ENCODE data around the gene SLC25A45.

SLC25A45 gene

DNA sequence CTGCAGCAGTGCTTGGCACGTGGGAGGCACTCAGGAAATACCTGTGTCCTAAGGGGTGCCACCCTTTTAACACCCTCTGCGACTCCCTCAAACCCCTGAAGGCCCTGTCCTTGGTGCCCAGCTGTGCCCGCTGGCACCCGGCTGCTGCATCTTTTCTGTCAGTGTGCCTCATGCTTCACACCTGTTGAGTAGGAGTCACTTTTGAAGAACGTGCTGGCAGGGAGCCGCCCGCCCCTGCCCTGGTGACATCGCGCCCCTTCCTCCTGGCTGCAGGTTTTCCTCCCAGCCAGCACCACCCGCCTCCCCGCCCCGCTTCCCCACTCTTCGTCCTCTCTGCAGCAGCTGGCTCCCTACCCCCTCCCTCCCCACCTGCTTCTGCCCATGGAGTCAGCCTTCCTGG is 21.8 kb upstream of the SLC25A45 start:
- Mint-ChIP-seq H3K4me3 (no peak overlapping the region), H3K36me3 (peaks cover 36% of the 10 kb centered on the region), H3K9me3 (no peaks in the 10 kb centered on the region), H3K27me3 (no peaks in the 10 kb centered on the region), H3K4me1 (peaks cover 8% of the 10 kb centered on the region), H3K27ac (no peak overlapping the region)
- CTCF ChIA-PET, result interaction anchor here (1.3 to 3.0 kb wide), 2 partner anchors 12 to 65 kb away, joined by 3 to 12 read pairs; no protein-coding TSS in a partner anchor
- no peak for DNase-seq

GRCh38 chr11:65403607-65404121 is 21.2 kb upstream of the SLC25A45 start:
- CTCF ChIA-PET, result interaction anchor here (2.0 kb wide), 1 partner anchor 13 kb away, joined by 12 read pairs; no protein-coding TSS in a partner anchor
- H3K4me1 Mint-ChIP-seq, result peaks cover 8% of the 10 kb centered on the region
- no peak for DNase-seq
- peaks cover 33% of the 10 kb centered on the region for H3K36me3 Mint-ChIP-seq
- H3K4me3 Mint-ChIP-seq, result no peak overlapping the region
- H3K9me3 Mint-ChIP-seq, result no peaks in the 10 kb centered on the region
- H3K27ac Mint-ChIP-seq, result peak overlapping the region; percentile 42
- H3K27me3 Mint-ChIP-seq, result no peaks in the 10 kb centered on the region

GRCh38 chr11:65402790-65403189 is 20.3 kb upstream of the SLC25A45 start:
- Mint-ChIP-seq H3K27me3 (no peaks in the 10 kb centered on the region), H3K4me3 (no peak overlapping the region), H3K4me1 (peaks cover 8% of the 10 kb centered on the region), H3K27ac (no peak overlapping the region), H3K9me3 (no peaks in the 10 kb centered on the region), H3K36me3 (peaks cover 33% of the 10 kb centered on the region)
- no peak for DNase-seq
- CTCF ChIA-PET, result interaction anchor here (2.0 kb wide), 1 partner anchor 14 kb away, joined by 12 read pairs; no protein-coding TSS in a partner anchor

DNA sequence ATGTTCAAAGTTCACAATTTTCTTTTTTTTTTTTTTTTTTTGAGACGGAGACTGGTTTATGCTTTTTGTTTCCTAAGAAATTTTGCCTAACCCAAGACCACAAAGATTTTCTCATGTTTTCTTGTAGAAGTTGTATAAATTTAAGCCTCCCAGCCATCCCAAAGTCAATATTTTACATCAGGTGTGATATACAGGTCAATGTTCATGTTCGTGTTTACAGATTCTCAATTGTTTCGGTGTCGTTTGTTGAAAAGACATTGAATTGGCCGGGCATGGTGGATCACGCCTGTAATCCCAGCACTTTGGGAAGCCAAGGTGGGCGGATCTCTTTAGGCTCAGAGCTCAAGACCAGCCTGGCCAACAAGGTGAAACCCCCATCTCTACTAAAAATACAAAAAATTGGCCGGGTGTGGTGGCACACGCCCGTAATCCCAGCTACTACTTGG is 19.4 kb upstream of the SLC25A45 start:
- H3K9me3 Mint-ChIP-seq, result no peaks in the 10 kb centered on the region
- no peak for DNase-seq
- H3K36me3 Mint-ChIP-seq, result peaks cover 34% of the 10 kb centered on the region
- peaks cover 8% of the 10 kb centered on the region for H3K4me1 Mint-ChIP-seq
- H3K4me3 Mint-ChIP-seq, result no peak overlapping the region
- H3K27me3 Mint-ChIP-seq, result no peaks in the 10 kb centered on the region
- H3K27ac Mint-ChIP-seq, result no peak overlapping the region
- CTCF ChIA-PET, result interaction anchor here (2.0 kb wide), 1 partner anchor 15 kb away, joined by 12 read pairs; no protein-coding TSS in a partner anchor

- H3K4me3 Mint-ChIP-seq, result no peak overlapping the region
- no peak overlapping the region for H3K27ac Mint-ChIP-seq
- no peaks in the 10 kb centered on the region for H3K27me3 Mint-ChIP-seq
- CTCF ChIA-PET, result no interaction called here
- DNase-seq, result no peak
- H3K36me3 Mint-ChIP-seq, result peaks cover 34% of the 10 kb centered on the region
- H3K9me3 Mint-ChIP-seq, result no peaks in the 10 kb centered on the region
- peaks cover 8% of the 10 kb centered on the region for H3K4me1 Mint-ChIP-seq
Observed at GRCh38 chr11:65401073-65401802, 18.8 kb upstream of the SLC25A45 start.

- Mint-ChIP-seq H3K9me3 (no peaks in the 10 kb centered on the region), H3K36me3 (peaks cover 34% of the 10 kb centered on the region), H3K4me1 (peaks cover 8% of the 10 kb centered on the region), H3K27ac (no peak overlapping the region), H3K4me3 (no peak overlapping the region), H3K27me3 (no peaks in the 10 kb centered on the region)
- CTCF ChIA-PET, result interaction anchor here (0.8 kb wide), 1 partner anchor 71 kb away, joined by 3 read pairs; no protein-coding TSS in a partner anchor
- DNase-seq, result no peak
Observed at GRCh38 chr11:65400307-65401072, 18.0 kb upstream of the SLC25A45 start.

GRCh38 chr11:65399845-65400244 is 17.4 kb upstream of the SLC25A45 start:
- Mint-ChIP-seq H3K9me3 (no peaks in the 10 kb centered on the region), H3K27me3 (no peaks in the 10 kb centered on the region), H3K27ac (no peak overlapping the region), H3K36me3 (peaks cover 35% of the 10 kb centered on the region), H3K4me3 (no peak overlapping the region), H3K4me1 (peaks cover 8% of the 10 kb centered on the region)
- CTCF ChIA-PET, result interaction anchor here (0.8 kb wide), 1 partner anchor 72 kb away, joined by 3 read pairs; no protein-coding TSS in a partner anchor
- no peak for DNase-seq

DNA sequence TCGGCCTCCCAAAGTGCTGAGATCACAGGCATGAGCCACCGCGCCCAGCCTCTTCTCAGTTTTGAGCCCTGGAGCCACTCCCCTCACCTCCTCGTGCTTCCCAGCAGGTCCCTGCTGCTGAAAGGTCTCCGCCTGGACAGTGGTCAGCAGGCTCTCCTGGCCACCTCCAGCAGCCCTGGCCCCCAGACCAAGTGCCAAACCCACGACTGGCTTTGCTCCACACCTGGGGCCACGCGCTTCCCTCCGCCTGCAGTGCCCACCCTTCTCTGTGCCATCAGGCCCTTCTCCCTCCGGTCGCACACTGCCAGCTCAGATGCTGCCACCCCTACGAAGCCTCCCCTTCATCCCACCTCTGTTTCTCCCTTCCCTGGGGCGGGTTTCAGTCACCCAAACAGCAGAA is 16.8 kb upstream of the SLC25A45 start:
- DNase-seq, result no peak
- no peak overlapping the region for H3K27ac Mint-ChIP-seq
- peaks cover 30% of the 10 kb centered on the region for H3K36me3 Mint-ChIP-seq
- no peaks in the 10 kb centered on the region for H3K27me3 Mint-ChIP-seq
- CTCF ChIA-PET, result no interaction called here
- no peaks in the 10 kb centered on the region for H3K9me3 Mint-ChIP-seq
- H3K4me1 Mint-ChIP-seq, result peaks cover 8% of the 10 kb centered on the region
- no peak overlapping the region for H3K4me3 Mint-ChIP-seq

DNA sequence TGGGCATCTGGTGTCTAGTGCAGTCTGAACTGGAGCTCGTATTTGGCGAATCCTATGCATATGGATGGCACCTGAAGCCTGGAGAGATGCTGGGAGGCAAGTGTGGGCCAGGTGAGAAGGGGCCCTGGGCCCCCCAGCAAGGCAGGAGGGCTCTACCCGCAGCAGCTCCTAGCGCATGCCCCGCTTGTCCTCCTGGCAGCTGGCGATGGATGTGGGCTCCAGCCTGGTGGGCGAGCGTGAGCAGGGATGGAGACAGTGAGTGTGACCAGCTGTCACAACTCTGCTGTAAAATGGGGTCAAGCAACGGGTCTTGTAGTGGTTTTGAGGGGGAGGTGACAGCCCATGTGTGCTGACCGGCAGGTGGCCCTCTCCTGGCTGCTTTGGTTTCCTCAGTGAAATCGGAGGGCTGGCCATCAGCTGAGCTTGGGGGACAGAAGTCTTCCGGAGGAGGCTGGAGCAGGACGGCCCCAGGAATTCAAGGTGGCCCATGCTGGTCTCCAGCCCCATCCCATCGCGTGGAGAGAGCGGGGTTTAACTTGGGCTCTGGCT is 16.0 kb upstream of the SLC25A45 start:
- H3K36me3 Mint-ChIP-seq, result peaks cover 28% of the 10 kb centered on the region
- H3K27me3 Mint-ChIP-seq, result no peaks in the 10 kb centered on the region
- H3K27ac Mint-ChIP-seq, result peak overlapping the region; percentile 45
- H3K9me3 Mint-ChIP-seq, result no peaks in the 10 kb centered on the region
- no peak for DNase-seq
- peaks cover 3% of the 10 kb centered on the region for H3K4me1 Mint-ChIP-seq
- no peak overlapping the region for H3K4me3 Mint-ChIP-seq
- CTCF ChIA-PET, result interaction anchor here (0.8 kb wide), 1 partner anchor 10 kb away, joined by 3 read pairs; no protein-coding TSS in a partner anchor

DNA sequence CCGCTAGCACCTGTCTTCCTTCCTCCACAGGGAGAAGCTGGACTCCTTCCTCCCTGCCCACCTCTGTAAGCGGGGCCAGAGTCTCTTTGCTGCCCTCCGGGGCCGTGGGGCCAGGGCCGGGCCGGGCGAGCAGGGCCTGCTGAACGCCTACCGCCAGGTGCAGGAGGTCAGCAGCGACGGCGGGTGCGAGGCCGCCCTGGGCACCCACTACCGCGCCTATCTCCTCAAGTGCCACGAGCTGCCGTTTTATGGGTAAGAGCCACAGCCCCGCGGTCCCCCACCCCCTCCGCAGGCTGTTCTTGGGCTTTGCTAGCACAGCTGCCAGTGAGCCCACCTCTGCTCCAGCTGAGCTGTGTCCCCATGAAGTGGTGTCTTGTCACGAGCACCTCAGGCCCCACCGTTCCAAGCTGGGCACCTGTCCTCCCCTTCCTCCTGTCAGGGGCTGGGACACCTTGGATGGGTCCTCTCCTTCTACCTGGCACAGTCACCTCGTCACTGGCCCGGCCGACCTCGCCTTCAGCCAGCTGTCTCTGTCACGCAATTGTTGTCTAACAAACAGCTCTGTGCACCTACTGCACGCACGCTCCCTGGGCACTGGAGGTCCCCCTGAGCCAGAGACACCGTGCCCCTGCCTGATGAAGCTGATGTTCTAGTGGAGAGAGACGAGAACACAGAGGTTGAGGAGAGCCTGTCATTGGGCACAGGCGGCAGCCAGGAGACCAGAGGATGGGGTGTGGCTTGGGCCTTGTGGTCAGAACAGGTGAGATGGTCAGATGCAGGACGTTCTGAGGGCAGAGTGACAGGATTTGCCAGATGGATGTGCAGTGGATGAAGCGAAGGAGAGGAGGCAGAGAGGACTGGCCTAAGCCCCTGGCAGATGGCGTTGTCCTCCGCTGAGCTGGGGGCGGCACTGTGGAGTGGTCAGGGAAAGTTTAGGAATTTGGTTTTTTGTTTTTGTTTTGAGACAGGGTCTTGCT is 14.6 kb upstream of the SLC25A45 start:
- no peaks in the 10 kb centered on the region for H3K4me1 Mint-ChIP-seq
- no peaks in the 10 kb centered on the region for H3K27me3 Mint-ChIP-seq
- H3K9me3 Mint-ChIP-seq, result no peaks in the 10 kb centered on the region
- no peak for DNase-seq
- H3K36me3 Mint-ChIP-seq, result peaks cover 29% of the 10 kb centered on the region
- H3K27ac Mint-ChIP-seq, result no peak overlapping the region
- no peak overlapping the region for H3K4me3 Mint-ChIP-seq
- CTCF ChIA-PET, result interaction anchor here (0.9 to 1.1 kb wide), 2 partner anchors 17 to 113 kb away, joined by 3 to 4 read pairs; no protein-coding TSS in a partner anchor

DNA sequence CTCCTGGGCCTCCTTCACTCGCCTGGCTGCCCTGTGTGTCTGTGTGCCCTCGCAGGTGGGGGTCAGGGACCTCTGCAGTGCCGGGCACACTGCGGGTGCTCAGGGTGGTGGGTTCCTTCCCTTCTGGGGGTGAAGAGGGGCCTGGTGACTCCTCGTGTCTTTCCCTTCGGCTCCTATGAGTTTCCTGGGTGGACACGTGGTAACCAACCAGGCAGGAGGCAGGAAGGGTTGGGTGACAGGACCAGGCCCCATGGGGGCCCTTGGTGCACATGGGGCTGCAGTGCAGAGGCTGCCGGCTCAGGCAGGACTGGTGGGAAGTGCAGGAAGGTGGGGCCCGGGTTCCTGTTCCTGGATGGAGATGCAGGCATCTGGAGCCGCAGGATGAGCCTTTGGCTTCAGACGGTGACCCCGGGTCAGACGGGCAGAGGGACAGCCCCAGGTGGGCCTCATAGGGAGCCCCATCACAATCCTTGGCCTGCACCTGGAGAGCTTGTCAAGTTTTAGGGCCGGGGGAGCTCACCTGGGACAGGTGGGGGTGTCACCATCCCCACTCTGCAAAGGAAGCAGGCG is 13.6 kb upstream of the SLC25A45 start:
- peaks cover 31% of the 10 kb centered on the region for H3K36me3 Mint-ChIP-seq
- no peak overlapping the region for H3K27ac Mint-ChIP-seq
- peaks cover 3% of the 10 kb centered on the region for H3K4me1 Mint-ChIP-seq

GRCh38 chr11:65394125-65394536 is 11.7 kb upstream of the SLC25A45 start:
- H3K27me3 Mint-ChIP-seq, result no peaks in the 10 kb centered on the region
- H3K4me3 Mint-ChIP-seq, result no peak overlapping the region
- peaks cover 26% of the 10 kb centered on the region for H3K36me3 Mint-ChIP-seq
- peaks cover 21% of the 10 kb centered on the region for H3K4me1 Mint-ChIP-seq
- no peak overlapping the region for H3K27ac Mint-ChIP-seq
- CTCF ChIA-PET, result no interaction called here
- H3K9me3 Mint-ChIP-seq, result no peaks in the 10 kb centered on the region
- no peak for DNase-seq

More for the DNA sequence above, 13.6 kb upstream of the SLC25A45 start:
- Mint-ChIP-seq H3K9me3 (no peaks in the 10 kb centered on the region), H3K4me3 (no peak overlapping the region), H3K27me3 (no peaks in the 10 kb centered on the region)
- DNase-seq, result no peak
- CTCF ChIA-PET, result interaction anchor here (1.1 kb wide), 1 partner anchor 114 kb away, joined by 3 read pairs; no protein-coding TSS in a partner anchor

All from activated naive CD4-positive, alpha-beta T cell treated with anti-CD3 and anti-CD28 coated beads, Interleukin-2, amount 10 ng/mL, durations not matched to agents 7 days and 5 days (primary cell).